SK-N-SH treated with all-trans-retinoic acid at 6 μM for 48 hours (cell line): ENCODE results near the gene LTN1.

Experiments used
- ATAC-seq: fragments of 200-7000 bp; cut with Tn5 transposase; 3 replicates; pipeline ENCODE4 v1.9.1; 2020; ENCODE audit warnings: mild to moderate bottlenecking, moderate library complexity
- ARNTL ChIP-seq: fragments of 450-650 bp; formaldehyde crosslinking; IDR thresholded peaks from 2 replicates; pipeline ENCODE4 v1.5.0; 2020; ENCODE audit warnings: low read depth, mild to moderate bottlenecking, moderate library complexity, borderline replicate concordance
- BACH2 ChIP-seq: fragments of 250-450 bp; sonication (Bioruptor Pico); IDR thresholded peaks from 2 replicates; pipeline ENCODE4 v1.9.0; 2021; ENCODE audit warnings: mild to moderate bottlenecking, borderline replicate concordance
- CSDC2 ChIP-seq: fragments of 250-450 bp; sonication (Bioruptor Pico); IDR thresholded peaks from 2 replicates; pipeline ENCODE4 v1.5.0; 2020; ENCODE audit warnings: mild to moderate bottlenecking, moderate library complexity
- ISL1 ChIP-seq: fragments of 250-450 bp; sonication (Bioruptor Pico); IDR thresholded peaks from 2 replicates; pipeline ENCODE4 v2.1.2; 2022; ENCODE audit warnings: mild to moderate bottlenecking, moderate library complexity
- OSR1 ChIP-seq: fragments of 250-450 bp; sonication (Bioruptor Pico); IDR thresholded peaks from 2 replicates; pipeline ENCODE4 v1.8.0; 2022; ENCODE audit warnings: moderate library complexity, mild to moderate bottlenecking, inconsistent platforms
- PPARA ChIP-seq: fragments of 250-450 bp; sonication (Bioruptor Pico); IDR thresholded peaks from 2 replicates; pipeline ENCODE4 v1.5.0; 2020; ENCODE audit warnings: mild to moderate bottlenecking, borderline replicate concordance
- RARB ChIP-seq: fragments of 250-450 bp; sonication (Bioruptor Pico); IDR thresholded peaks from 2 replicates; pipeline ENCODE4 v1.8.0; 2021; ENCODE audit warnings: mild to moderate bottlenecking, moderate library complexity
- SNAI2 ChIP-seq: fragments of 250-450 bp; sonication (Bioruptor Pico); IDR thresholded peaks from 2 replicates; pipeline ENCODE4 v1.5.0; 2020; ENCODE audit warnings: mild to moderate bottlenecking, moderate library complexity
- TCF4 ChIP-seq: fragments of 250-450 bp; sonication (Bioruptor Pico); IDR thresholded peaks from 2 replicates; pipeline ENCODE4 v1.8.0; 2021; ENCODE audit warnings: mild to moderate bottlenecking, moderate library complexity, borderline replicate concordance
- TOX ChIP-seq: fragments of 250-450 bp; sonication (Bioruptor Pico); IDR thresholded peaks from 2 replicates; pipeline ENCODE4 v1.8.0; 2021; ENCODE audit warnings: mild to moderate bottlenecking, moderate library complexity, borderline replicate concordance
- ZC3H10 ChIP-seq: fragments of 250-450 bp; sonication (Bioruptor Pico); IDR thresholded peaks from 2 replicates; pipeline ENCODE4 v1.5.1; 2021; ENCODE audit warnings: mild to moderate bottlenecking, moderate library complexity
- ZFP3 ChIP-seq: fragments of 250-450 bp; sonication (Bioruptor Pico); IDR thresholded peaks from 2 replicates; pipeline ENCODE4 v1.5.0; 2020; ENCODE audit warnings: mild to moderate bottlenecking, moderate library complexity
- ZFP30 ChIP-seq: fragments of 450-650 bp; formaldehyde crosslinking; IDR thresholded peaks from 2 replicates; pipeline ENCODE4 v1.5.0; 2022; ENCODE audit warnings: mild to moderate bottlenecking, moderate library complexity
- ZNF565 ChIP-seq: fragments of 450-650 bp; formaldehyde crosslinking; conservative IDR thresholded peaks from 2 replicates; pipeline ENCODE4 v1.5.0; 2020; ENCODE audit warnings: low read depth, mild to moderate bottlenecking, moderate library complexity
- ZNF8 ChIP-seq: fragments of 450-650 bp; formaldehyde crosslinking; IDR thresholded peaks from 2 replicates; pipeline ENCODE4 v1.5.0; 2020; ENCODE audit warnings: mild to moderate bottlenecking, moderate library complexity
- TF ChIP-seq, protein P1 (sequence below): fragments of 250-450 bp; sonication (Bioruptor Pico); IDR thresholded peaks from 2 replicates; pipeline ENCODE4 v1.8.0; 2020; ENCODE audit warnings: mild to moderate bottlenecking, moderate library complexity, borderline replicate concordance
- TF ChIP-seq, protein P2 (sequence below): fragments of 250-450 bp; sonication (Bioruptor Pico); IDR thresholded peaks from 2 replicates; pipeline ENCODE4 v1.5.0; 2020; ENCODE audit warnings: mild to moderate bottlenecking, moderate library complexity
- TF ChIP-seq, protein P3 (sequence below): fragments of 250-450 bp; sonication (Bioruptor Pico); IDR thresholded peaks from 2 replicates; pipeline ENCODE4 v1.5.1; 2020; ENCODE audit warnings: low read depth, mild to moderate bottlenecking, moderate library complexity
- TF ChIP-seq, protein P4 (sequence below): fragments of 250-450 bp; sonication (Bioruptor Pico); IDR thresholded peaks from 2 replicates; pipeline ENCODE4 v1.5.1; 2021; ENCODE audit warnings: mild to moderate bottlenecking, moderate library complexity

Gene LTN1

DNA sequence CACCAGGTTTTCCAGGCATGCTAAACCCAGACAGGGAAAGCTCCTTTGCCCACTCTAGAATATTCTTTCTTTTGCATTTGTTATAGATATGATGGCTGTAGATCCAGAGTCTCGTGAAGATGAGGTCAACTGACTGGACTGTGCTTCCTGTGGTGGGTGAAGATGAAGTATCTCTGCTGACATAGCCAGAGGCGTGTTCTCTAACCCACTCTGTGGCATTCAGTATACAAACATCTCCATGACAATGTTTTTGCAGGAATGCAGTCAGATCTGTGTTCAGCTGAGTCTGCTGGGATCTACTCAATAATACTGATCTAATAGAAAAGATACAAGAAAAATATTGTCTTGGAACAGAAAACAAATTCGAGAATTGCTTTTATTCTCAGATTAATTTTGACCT is 15.1 kb upstream of the LTN1 start:
- no peak for TF ChIP-seq TOX (CRISPR knock-in tag)
- TF ChIP-seq, protein P1, sequence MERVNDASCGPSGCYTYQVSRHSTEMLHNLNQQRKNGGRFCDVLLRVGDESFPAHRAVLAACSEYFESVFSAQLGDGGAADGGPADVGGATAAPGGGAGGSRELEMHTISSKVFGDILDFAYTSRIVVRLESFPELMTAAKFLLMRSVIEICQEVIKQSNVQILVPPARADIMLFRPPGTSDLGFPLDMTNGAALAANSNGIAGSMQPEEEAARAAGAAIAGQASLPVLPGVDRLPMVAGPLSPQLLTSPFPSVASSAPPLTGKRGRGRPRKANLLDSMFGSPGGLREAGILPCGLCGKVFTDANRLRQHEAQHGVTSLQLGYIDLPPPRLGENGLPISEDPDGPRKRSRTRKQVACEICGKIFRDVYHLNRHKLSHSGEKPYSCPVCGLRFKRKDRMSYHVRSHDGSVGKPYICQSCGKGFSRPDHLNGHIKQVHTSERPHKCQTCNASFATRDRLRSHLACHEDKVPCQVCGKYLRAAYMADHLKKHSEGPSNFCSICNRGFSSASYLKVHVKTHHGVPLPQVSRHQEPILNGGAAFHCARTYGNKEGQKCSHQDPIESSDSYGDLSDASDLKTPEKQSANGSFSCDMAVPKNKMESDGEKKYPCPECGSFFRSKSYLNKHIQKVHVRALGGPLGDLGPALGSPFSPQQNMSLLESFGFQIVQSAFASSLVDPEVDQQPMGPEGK (CRISPR knock-in tag), result no peak
- TF ChIP-seq ZFP30 (CRISPR knock-in tag), result no peak
- no peak for TF ChIP-seq ZNF565 (CRISPR knock-in tag)
- no peak for TF ChIP-seq SNAI2 (CRISPR knock-in tag)
- no peak for TF ChIP-seq BACH2 (CRISPR knock-in tag)
- TF ChIP-seq, protein P2, sequence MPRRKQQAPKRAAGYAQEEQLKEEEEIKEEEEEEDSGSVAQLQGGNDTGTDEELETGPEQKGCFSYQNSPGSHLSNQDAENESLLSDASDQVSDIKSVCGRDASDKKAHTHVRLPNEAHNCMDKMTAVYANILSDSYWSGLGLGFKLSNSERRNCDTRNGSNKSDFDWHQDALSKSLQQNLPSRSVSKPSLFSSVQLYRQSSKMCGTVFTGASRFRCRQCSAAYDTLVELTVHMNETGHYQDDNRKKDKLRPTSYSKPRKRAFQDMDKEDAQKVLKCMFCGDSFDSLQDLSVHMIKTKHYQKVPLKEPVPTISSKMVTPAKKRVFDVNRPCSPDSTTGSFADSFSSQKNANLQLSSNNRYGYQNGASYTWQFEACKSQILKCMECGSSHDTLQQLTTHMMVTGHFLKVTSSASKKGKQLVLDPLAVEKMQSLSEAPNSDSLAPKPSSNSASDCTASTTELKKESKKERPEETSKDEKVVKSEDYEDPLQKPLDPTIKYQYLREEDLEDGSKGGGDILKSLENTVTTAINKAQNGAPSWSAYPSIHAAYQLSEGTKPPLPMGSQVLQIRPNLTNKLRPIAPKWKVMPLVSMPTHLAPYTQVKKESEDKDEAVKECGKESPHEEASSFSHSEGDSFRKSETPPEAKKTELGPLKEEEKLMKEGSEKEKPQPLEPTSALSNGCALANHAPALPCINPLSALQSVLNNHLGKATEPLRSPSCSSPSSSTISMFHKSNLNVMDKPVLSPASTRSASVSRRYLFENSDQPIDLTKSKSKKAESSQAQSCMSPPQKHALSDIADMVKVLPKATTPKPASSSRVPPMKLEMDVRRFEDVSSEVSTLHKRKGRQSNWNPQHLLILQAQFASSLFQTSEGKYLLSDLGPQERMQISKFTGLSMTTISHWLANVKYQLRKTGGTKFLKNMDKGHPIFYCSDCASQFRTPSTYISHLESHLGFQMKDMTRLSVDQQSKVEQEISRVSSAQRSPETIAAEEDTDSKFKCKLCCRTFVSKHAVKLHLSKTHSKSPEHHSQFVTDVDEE (CRISPR knock-in tag), result no peak
- ATAC-seq, result no peak

DNA sequence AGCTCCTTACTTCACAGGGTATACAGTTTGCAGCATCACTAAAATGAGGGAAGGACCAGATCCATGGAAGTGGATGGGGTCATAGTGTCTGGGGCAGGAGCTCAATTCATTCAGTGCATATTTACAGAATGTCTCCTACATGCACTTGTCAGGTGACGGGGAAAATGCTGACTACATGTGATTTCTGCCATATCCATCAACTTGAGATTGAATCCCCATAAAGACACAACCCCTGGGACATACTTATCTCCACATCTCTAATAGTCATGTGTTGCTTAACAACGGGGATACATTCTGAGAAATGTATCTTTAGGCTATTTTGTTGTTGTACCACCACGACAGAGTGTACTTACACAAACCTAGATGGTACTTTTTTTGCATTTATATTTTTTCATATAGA is 14.5 kb upstream of the LTN1 start:
- TF ChIP-seq ZNF565 (CRISPR knock-in tag) (no peak), TOX (CRISPR knock-in tag) (no peak), ISL1 (CRISPR knock-in tag) (no peak), TCF4 (CRISPR knock-in tag) (no peak), PPARA (CRISPR knock-in tag) (no peak), ARNTL (CRISPR knock-in tag) (no peak), ZFP3 (CRISPR knock-in tag) (no peak), ZNF8 (CRISPR knock-in tag) (no peak), ZC3H10 (CRISPR knock-in tag) (no peak), SNAI2 (CRISPR knock-in tag) (no peak)
- TF ChIP-seq, protein P1 (CRISPR knock-in tag), result no peak
- TF ChIP-seq, protein P3, sequence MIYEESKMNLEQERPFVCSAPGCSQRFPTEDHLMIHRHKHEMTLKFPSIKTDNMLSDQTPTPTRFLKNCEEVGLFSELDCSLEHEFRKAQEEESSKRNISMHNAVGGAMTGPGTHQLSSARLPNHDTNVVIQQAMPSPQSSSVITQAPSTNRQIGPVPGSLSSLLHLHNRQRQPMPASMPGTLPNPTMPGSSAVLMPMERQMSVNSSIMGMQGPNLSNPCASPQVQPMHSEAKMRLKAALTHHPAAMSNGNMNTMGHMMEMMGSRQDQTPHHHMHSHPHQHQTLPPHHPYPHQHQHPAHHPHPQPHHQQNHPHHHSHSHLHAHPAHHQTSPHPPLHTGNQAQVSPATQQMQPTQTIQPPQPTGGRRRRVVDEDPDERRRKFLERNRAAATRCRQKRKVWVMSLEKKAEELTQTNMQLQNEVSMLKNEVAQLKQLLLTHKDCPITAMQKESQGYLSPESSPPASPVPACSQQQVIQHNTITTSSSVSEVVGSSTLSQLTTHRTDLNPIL (CRISPR knock-in tag), result no peak
- TF ChIP-seq, all 23 proteins: peak for 0
- ATAC-seq, result no peak

DNA sequence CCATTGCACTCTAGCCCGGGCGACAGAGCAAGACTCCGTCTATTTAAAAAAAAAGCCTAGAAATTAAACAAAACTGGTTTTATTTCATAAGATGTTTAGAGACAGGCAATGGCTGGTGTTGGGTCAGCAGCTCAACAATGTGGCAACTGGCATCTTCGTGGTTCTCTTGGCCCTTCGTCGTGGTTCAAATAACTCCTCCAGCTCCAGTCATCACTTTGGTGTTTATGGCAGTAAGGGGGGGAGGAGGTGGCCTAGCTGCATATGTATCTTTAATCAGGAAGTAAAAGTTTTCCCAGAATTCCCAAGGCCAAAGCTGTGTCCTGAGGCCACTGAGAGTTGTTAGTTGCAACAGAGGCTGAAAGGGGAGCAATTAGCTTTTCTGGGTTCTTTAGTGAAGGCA is 13.0 kb upstream of the LTN1 start:
- TF ChIP-seq ZC3H10 (CRISPR knock-in tag) (no peak), ZNF565 (CRISPR knock-in tag) (no peak), RARB (CRISPR knock-in tag) (no peak), CSDC2 (no peak), PPARA (CRISPR knock-in tag) (no peak), OSR1 (no peak)
- TF ChIP-seq, protein P4, sequence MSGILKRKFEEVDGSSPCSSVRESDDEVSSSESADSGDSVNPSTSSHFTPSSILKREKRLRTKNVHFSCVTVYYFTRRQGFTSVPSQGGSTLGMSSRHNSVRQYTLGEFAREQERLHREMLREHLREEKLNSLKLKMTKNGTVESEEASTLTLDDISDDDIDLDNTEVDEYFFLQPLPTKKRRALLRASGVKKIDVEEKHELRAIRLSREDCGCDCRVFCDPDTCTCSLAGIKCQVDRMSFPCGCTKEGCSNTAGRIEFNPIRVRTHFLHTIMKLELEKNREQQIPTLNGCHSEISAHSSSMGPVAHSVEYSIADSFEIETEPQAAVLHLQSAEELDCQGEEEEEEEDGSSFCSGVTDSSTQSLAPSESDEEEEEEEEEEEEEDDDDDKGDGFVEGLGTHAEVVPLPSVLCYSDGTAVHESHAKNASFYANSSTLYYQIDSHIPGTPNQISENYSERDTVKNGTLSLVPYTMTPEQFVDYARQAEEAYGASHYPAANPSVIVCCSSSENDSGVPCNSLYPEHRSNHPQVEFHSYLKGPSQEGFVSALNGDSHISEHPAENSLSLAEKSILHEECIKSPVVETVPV (CRISPR knock-in tag), result no peak

More for the DNA sequence above, 13.0 kb upstream of the LTN1 start:
- no peak for ATAC-seq
